GM21447 (cell line): ENCODE measurements around the gene SLC39A7.

Experiments
- ATAC-seq: cut with Tn5 transposase; IDR thresholded peaks from one replicate; pipeline ENCODE4 v1.9.1; 2021; ENCODE audit not compliant: unreplicated experiment

The SLC39A7 gene

DNA sequence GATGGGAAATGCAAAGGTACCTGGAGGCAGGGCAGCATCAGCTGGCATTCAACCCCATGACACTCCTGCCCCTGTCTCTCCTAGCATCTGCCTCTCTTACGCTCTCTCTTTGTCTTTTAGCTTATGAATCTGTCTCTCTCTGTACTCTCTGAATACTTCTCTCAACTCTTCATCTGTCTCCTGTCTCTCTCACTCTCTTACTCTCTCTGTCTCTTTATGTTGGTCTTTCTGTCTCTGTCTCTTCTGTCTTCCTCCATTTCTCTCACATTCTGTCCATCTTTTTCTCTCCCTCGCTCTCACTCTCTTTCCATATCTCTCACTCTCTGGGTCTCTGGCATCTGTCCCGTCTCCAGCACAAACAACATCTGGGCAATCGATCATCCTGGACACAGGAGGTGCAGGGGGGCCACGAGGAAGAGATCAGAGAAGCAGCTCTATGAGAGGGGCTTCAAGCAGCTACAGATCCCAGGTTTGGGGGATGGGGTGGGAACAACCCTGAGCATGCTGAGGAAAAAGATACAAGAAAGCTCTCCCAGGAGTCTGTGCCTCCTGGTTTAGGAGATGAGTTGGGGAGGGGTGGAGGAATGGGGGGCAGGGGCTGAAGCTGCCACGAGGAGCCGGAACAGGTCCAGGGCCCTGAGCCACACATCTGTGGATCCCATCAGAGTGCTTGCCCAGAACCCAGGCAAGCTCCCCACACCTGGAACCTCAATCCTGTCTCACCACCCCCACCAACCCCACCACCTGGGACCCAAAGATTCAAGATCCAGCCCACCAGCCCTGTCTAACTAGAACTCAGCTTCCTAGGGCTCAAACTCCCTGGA lies 10.8 kb upstream of the SLC39A7 start:
- ATAC-seq: no peak

DNA sequence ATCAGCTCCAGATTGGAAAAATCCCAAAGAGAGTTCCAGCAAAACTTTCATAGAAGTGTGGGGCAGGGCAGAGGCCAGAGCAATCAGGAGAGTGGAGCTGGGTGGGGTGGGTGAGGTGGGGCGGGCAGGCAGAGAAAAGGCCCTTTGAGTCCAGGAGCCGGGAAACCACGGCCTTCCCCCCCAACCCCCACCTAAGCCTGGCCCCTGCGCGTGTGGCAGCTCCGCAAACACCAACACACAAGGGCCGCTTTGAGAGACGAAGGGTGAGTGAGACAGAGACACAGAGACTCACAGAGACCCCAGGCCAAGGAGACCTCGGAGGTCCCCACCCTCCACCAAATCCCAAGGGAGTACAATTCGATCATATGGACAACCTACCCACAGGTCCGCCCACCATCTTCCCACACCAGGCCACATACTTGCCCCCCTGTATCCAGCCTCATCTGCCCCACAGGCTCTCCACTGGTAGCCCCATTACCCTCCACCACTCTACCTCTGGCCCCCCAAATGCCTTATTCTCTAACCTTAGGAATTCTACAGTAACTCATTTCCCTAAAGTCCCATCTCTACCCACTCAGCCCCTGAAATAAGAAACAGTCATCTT lies 10.1 kb upstream of the SLC39A7 start:
- ATAC-seq: no peak

DNA sequence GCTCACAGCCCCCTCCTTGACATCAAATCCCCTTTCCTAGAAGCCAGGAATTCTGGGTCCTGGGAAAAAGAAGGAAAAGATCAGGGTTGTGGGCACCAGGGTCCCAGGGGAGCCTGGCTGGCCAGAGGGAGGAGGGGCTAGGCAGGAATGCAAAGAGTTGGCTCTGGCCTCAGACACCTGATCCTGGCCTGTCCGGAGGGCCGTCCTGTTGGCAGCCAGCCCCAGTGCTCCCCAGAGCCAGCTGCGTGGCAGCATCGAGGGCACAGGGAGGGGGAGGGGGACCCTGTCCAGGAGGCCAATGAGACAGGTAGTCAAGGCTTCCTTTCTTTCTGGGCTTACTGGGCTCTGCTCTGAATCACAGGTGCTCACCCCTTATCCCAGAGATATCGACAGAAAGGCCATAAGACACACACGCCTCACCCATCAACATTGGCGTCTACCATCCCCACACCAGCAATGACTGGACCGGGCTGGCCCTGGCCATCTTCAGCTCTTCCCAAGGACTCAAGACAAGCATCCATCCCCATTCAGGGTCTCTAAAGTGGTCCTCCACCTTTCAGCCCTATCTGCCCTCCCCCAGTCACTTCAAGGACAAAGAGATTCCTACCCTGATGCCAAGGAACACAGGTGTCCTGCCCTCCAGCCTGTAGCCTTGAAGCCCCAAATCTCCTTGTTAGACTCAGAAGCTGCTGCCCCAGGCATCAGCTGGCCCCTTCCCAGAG lies 9.1 kb upstream of the SLC39A7 start:
- no peak for ATAC-seq

DNA sequence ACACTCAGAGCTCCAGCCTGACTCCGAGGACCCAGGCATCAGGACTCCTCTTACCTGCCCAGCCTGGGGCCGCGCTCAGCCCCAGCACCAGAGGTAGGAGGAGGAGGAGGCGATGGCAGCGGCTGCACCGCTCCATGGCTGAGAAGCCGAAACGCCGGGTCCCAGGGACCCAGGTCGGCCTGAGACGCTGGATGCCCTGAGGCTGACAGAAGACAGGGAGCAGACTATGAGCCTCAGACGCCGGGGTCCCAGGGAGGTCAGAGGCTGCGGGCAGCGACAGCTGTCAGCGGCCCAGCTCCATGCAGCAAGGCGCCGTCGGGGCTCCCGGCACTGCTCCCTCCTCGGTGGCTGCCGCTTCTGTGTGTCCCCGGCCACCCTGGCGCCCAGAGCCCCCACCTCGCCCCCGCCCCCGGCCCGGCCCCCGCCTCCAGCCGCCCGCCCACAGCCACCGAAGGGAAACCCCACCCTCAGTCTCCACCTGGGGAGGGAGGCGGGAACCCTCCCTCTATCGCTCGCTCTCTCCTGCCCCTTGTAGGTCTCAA lies 8.5 kb upstream of the SLC39A7 start, which contains the start of gene COL11A2:
Gene COL11A2, minus strand, starts transcription at position 363 of the 542 bp plus-strand sequence. Its CDS starts 227 bp downstream, at position 136.
- ATAC-seq: no peak

DNA sequence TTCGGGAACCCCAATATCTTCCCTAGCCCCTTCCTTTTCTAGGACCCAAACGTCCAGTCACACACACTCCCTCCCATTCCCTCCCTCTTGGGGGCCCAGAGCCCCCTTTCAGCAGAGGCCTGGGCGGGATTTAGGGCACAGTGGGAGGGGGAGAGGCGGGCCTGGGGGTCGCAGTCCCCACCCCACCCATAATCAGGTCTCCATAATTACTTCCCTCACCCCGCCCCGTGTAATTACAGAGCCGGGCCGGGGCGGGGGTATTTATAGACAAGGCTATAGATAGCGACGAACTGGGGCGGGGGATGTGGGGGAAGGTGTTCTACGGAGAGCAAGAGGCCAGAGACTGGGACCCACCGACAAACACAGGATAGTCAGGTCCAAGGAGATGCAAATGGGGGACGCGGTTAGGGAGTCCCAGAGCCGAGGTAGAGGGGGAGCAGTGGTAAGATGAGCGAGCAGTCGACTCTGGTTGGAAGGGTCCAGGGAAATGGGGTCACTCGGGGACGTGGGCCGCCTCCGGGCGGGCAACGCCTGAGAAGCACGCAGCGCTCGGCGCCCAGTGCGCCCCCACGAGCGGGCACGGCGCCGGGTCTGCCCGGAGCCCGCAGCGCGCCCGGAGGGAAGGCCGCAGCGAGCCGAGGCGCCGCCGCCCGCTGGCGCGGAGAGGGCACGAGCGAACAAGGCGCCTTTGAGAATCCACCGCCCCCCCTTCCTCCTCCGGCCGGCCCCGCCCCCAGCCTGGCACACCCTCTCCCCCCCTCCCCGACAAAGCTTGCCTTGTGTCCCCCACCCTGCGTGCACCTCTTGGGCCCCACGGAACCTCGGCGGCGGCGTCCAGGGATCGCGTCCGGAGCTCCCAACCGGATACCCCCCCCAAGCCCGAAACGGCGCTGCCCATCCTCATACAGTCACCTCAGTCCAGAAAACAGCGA lies 7.7 kb upstream of the SLC39A7 start:
- ATAC-seq: no peak

DNA sequence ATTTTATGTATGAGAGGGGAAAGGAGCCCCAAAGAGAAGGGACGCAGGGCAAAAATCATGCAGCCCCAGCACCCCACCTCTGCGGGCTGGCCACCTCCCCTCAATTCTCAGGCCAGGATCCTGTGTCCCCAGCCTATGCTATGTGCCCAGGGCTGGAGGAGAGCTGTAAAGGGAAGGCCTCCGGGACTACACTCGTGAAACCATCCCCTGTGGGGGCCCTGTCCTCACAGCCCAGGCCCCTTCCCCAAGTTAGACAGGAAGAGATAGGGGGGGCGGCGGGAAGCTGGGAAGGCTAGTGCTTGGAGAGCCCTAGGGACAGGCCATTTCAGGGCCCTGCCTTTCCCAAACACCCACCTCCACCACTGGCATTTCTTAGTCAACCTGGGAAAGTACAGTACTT lies 7.0 kb upstream of the SLC39A7 start:
- no peak for ATAC-seq

DNA sequence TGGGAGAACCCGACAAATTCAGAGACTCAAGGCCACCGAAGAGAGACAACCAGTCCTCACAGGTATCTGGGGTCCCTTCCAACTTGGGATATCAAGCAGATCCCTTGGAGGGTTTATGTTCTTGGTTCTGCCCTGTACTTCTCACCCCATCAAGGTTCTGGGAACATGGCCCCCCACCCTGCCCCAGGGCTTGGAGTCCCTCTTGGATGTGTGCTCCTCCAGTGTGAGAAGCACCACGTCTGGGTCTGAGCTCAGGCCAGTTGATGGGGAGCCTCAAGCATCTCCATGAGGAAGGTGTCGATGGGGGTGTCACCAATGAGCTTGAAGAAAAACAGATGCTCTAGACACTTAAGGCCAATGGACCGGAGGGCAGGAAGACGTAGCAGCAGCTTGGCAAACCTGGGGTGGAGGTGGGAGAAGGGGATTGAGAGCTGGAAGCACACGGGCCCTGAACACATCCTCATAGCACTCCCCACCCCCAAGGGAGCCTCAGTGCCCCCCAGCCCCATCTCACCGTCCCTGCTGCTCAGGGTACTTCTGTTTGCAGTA lies 6.2 kb upstream of the SLC39A7 start:
- ATAC-seq: no peak

DNA sequence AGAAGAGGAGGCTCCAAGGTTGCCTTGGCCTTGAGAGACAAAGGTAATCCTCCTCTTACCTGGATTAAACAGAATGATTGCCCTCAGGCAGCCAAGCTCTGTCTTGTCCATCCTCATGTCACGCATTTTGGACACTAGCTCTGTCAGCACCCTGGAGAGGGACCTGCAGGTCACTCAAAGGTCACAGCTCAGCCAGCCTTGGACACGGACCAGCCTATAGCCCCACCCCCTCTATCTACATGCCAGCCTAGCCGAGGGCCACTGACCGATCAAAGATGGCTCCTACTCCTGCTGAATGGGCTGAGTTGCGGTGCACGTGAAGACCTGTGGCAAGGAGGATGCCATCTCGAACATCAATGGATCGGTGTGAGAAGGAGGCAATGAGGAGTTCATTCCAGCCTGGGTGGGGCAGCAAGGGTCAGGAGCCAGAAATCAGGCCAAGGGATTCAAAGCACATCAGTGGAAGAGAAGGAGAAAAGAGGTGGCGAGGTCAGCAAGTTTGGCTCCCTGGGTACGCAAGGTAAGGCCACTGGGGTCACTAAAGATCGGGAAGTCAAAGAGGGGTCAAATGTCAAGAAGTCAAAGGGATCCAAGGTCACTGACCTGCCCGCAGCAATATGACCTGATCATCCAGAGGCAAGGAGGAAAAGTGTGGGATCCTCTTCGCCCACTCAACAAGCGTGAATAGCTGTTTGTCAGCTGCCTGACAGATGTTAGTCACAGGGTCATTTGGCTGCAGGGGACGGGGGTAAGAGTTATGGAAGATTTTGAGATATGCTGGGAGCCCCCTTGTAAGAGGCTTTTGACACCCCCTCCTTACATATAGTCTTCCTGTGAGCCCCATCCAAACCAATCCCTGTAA lies 5.1 kb upstream of the SLC39A7 start:
- ATAC-seq: no peak

DNA sequence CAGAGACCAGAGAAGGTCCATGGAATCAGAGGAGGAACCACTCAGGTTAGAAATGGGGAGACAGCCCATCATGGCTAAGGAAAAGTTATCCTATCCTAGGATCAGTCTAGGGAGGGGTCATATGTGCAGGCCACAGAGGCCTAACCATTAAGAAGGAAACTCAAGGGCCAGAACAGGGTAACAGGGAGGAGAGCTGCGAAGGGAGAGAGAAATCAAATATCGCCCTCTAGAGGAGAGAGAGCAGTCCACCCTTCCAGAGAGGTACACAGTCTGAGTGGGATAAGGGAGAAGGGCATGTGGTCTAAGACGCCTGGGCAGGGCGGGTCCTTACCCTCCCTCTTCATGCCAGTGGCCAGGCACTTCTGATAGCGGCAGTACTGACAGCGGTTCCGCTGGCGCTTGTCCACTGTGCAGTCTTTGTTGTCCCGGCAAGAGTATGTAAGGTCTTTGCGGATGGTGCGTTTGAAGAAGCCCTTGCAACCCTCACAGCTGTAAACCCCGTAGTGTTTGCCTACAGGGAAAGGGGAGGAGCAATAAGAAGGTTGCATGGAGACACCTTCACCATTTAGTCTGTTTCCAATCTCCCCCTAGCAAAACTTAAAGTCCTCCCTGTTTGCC lies 3.1 kb upstream of the SLC39A7 start:
- ATAC-seq: no peak

DNA sequence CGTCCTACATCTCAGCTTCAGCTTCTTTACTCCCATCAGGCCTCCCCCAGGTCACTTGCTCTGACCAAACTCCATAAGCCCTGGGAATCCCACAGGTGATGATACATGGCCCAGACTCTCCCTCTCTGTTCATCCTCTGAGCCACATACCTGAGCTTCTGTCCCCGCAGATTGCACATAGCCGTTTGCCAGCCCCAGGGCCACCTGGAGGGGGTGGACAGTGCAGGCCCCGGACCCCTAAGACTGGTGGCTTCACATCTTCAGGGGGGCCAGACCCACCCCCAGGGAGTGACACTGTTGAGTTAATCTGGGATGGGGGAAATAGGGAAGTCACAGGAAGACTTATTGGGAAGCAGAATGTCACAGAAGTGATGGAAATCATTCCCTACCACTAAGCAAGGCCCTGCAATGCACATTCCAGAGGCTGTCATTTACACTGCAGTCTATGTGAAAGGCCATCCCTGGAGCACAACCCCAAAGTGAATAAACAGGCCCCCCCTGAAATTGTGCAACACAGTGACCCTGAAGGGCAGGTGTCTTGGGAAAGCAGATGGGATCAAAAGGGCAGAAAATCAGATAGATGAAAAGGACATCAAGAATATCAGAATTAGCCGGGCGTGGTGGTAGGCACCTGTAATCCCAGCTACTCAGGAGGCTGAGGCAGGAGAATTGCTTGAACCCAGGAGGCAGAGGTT lies 2.4 kb upstream of the SLC39A7 start:
- ATAC-seq: no peak

DNA sequence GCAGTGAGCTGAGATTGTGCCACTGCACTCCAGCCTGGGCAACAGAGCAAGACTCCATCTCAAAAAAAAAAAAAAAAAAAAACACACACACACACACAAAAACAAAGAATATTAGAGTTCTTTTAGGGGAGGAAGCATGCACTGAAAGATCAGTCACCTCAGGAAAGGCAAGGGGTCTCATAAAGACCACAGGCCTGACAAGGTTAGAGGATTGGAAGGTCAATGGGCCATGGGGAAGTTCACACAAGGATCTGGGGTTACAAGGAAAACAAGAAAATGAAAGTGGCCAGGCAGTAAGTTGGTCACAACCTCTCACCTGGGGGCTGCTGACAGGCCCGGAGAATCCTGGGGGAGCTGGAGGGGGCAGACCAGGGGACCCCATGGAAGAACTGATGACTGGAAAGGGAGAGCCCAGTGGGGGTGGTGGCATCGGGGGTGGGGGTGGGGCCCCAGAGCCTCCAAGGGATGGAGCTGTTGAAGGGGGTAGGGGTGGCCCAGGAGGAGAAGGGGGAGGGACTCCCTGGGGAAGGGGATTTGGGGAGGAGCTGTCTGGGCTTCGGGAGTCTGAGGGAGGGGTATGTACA lies 1.7 kb upstream of the SLC39A7 start:
- ATAC-seq: no peak

DNA sequence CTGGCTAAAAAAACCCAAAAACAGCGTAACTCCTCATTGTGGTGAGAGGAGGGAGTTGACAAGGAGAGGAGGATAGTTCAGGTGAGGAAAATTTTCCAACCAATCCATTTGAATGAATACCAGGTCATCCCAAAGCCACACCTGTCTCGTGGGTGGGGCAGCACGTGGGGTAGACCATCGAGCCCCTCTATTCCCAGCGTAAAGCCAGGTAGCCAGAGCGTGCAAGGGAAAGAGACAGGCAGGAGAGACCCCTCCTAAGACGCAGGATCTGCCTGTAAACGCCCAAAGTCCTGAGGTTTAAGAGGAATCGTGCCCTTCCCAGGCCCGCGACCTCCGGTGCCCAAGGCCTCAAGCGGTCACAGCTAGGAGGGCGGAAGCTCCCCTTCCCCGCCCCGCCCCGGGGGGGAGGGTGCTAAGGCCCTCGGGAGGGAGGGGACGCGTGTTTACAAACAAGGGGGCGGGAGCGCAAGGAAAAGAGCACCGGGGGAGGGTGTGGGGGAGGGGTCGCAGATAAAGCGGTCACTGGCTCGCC lies 914 bp upstream of the SLC39A7 start:
- ATAC-seq: peak; percentile 12

DNA sequence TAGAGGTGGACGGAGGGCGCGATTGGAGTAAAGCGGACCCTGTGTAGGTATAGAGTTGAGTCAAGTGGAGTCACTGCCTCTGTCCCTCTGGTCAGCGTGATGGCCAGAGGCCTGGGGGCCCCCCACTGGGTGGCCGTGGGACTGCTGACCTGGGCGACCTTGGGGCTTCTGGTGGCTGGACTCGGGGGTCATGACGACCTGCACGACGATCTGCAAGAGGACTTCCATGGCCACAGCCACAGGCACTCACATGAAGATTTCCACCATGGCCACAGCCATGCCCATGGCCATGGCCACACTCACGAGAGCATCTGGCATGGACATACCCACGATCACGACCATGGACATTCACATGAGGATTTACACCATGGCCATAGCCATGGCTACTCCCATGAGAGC lies 479 bp downstream of the SLC39A7 start:
- ATAC-seq: no peak

DNA sequence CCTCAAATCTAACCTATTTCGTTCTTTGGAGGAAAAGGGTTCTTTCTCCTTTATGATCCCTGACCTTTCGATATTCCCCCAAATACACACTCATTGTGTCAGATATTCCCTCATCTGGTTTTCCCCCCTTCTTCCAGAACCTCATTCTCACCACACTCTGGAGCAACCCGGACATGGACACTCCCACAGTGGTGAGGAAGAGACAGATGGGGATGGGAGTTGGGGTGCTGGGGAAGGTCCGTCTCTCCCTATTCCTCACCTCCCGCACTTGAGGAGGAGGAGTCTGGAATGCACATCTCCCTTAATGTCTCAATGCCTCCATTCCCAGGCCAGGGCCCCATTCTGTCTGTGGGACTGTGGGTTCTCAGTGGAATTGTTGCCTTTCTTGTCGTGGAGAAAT lies 1.3 kb downstream of the SLC39A7 start:
- no peak for ATAC-seq

DNA sequence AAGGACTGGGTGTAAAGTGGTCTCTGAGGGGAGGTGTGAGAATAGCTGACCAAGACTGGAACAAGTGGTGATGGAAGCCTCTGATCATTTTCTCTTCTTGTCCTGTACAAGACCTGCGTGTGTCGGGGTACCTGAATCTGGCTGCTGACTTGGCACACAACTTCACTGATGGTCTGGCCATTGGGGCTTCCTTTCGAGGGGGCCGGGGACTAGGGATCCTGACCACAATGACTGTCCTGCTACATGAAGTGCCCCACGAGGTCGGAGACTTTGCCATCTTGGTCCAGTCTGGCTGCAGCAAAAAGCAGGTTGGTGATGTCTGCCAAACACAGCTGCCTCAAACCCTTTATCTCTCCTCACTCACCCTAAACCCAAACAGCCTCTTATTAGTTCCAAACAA lies 2.1 kb downstream of the SLC39A7 start:
- ATAC-seq: no peak

DNA sequence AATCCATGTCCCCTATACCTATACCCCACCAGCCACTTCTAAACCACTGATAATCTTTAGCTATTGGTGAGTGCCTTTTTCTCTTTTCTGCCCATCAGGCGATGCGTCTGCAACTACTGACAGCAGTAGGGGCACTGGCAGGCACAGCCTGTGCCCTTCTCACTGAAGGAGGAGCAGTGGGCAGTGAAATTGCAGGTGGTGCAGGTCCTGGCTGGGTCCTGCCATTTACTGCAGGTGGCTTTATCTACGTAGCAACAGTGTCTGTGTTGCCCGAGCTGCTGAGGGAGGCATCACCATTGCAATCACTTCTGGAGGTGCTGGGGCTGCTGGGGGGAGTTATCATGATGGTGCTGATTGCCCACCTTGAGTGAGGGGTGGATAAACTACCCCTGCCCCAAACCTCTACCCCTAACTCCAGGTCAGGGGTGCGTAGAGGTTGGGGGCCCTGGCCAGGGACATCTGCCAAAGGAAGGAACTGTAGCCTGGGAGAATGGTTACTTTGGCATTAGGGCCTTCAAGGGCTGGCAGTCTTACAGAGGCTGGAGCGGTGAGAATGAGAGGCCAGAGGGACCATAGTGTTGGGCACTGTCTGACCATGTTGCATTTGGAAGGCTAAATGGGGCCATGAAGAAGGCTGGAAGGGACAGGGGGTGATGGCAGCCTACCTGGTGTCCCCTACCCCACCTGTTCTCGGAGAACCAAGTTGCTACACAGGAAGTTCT lies 2.9 kb downstream of the SLC39A7 start:
- ATAC-seq: no peak

DNA sequence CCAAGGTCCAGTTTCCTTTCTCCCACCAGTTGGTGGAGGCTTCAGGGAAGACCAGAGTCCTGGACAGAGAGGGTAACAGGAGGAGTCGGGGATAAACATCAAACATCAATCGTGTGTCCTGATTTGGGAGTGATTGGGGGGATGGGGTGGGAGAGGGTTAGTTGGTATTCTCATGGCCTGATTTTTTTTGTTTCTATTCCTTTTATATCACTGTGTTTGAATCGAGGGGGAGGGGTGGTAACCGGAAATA lies 3.4 kb downstream of the SLC39A7 start:
- no peak for ATAC-seq
